ENCODE measurements around the gene ASPHD1. TPM values are rescaled to one million over a fixed set of nuclear protein-coding genes. Genes with fewer than 3 reads are reported as not detected.

Gene ASPHD1
- polyA plus RNA-seq, 3 donors, result not detected

GRCh38 chr16:29891525-29892457 is 8.5 kb upstream of the ASPHD1 start:
- Mint-ChIP-seq H3K36me3 (no peaks in the 10 kb centered on the region), H3K4me3 (no peak overlapping the region), H3K27ac (peak overlapping the region in 3 of 7 donors; percentile 15 to 40 (median 28)), H3K9me3 (peaks cover 0 to 2% (median 0%) of the 10 kb centered on the region in 7 donors), H3K4me1 (peaks cover 12% of the 10 kb centered on the region), H3K27me3 (ENCODE audit: low read depth in 3 of 3) (peaks cover 4 to 8% (median 4%) of the 10 kb centered on the region in 3 donors)
- Histone ChIP-seq H3K4me3 (replicated peaks in 1 of 3; ENCODE audit: low read depth in 2 of 3, low read length in 3 of 3) (no peak overlapping the region), H4K20me1 (ENCODE audit: insufficient read depth, low read length) (no peaks in the 10 kb centered on the region), H3K79me2 (ENCODE audit: insufficient read depth, low read length) (no peaks in the 10 kb centered on the region), H3K36me3 (replicated peaks in 1 of 2; ENCODE audit: control insufficient read depth in 1 of 2, insufficient read depth in 2 of 2, low read length in 2 of 2) (no peaks in the 10 kb centered on the region), H3K9me3 (replicated peaks in 1 of 2; ENCODE audit: control insufficient read depth in 1 of 2, insufficient read depth in 1 of 2, low read length in 2 of 2) (no peaks in the 10 kb centered on the region), H3K4me2 (replicated peaks; ENCODE audit: extremely low read depth, low read length, poor library complexity, severe bottlenecking) (no peak overlapping the region), H3K27me3 (ENCODE audit: control insufficient read depth in 2 of 2, insufficient read depth in 2 of 2, low read length in 2 of 2) (no peaks in the 10 kb centered on the region), H2AFZ (ENCODE audit: insufficient read depth, low read depth, low read length, poor library complexity, severe bottlenecking) (no peak overlapping the region), H3K4me1 (ENCODE audit: control insufficient read depth in 1 of 2, insufficient read depth in 2 of 2, low read length in 2 of 2) (peaks cover 12 to 16% of the 10 kb centered on the region in 2 donors), H3K9ac (ENCODE audit: insufficient read depth, low read length, poor library complexity, severe bottlenecking) (no peak overlapping the region), H3K27ac (ENCODE audit: low read depth in 1 of 2, low read length in 2 of 2) (no peak overlapping the region)
- peak; percentile 24 to 52 (median 42) for DNase-seq
- intact Hi-C loops (cut with micrococcal nuclease), result loop anchor here in 1 of 2 donors (2.0 kb wide), 1 partner anchor 57 kb away; no protein-coding TSS in a partner anchor
- 66% methylated on average over 7 of the region's 10 CpGs for WGBS (ENCODE audit: insufficient coverage)
- TF ChIP-seq CTCF (IDR thresholded peaks at IDR 0.05), result no peak

GRCh38 chr16:29892458-29892813 is 7.9 kb upstream of the ASPHD1 start:
- WGBS (ENCODE audit: insufficient coverage), result 100% methylated on average over 3 of the region's 6 CpGs
- Mint-ChIP-seq H3K4me1 (peaks cover 12% of the 10 kb centered on the region), H3K4me3 (no peak overlapping the region), H3K9me3 (peaks cover 0 to 2% (median 0%) of the 10 kb centered on the region in 7 donors), H3K36me3 (no peaks in the 10 kb centered on the region), H3K27ac (peak overlapping the region in 1 of 7 donors; percentile 28), H3K27me3 (ENCODE audit: low read depth in 3 of 3) (peaks cover 7 to 10% (median 8%) of the 10 kb centered on the region in 3 donors)
- H3K4me3 ChIP-seq (replicated peaks in 1 of 3; ENCODE audit: low read depth in 2 of 3, low read length in 3 of 3), result no peak overlapping the region
- no peak overlapping the region for H3K9ac ChIP-seq (ENCODE audit: insufficient read depth, low read length, poor library complexity, severe bottlenecking)
- H2AFZ ChIP-seq (ENCODE audit: insufficient read depth, low read depth, low read length, poor library complexity, severe bottlenecking), result no peak overlapping the region
- peaks cover 12 to 16% of the 10 kb centered on the region in 2 donors for H3K4me1 ChIP-seq (ENCODE audit: control insufficient read depth in 1 of 2, insufficient read depth in 2 of 2, low read length in 2 of 2)
- no peak overlapping the region for H3K4me2 ChIP-seq (replicated peaks; ENCODE audit: extremely low read depth, low read length, poor library complexity, severe bottlenecking)
- no peak for TF ChIP-seq CTCF (IDR thresholded peaks at IDR 0.05)
- no peaks in the 10 kb centered on the region for H4K20me1 ChIP-seq (ENCODE audit: insufficient read depth, low read length)
- H3K27me3 ChIP-seq (ENCODE audit: control insufficient read depth in 2 of 2, insufficient read depth in 2 of 2, low read length in 2 of 2), result peaks cover 0 to 3% of the 10 kb centered on the region in 2 donors
- H3K27ac ChIP-seq (ENCODE audit: low read depth in 1 of 2, low read length in 2 of 2), result no peak overlapping the region
- intact Hi-C loops (cut with micrococcal nuclease), result no loop called here
- no peaks in the 10 kb centered on the region for H3K79me2 ChIP-seq (ENCODE audit: insufficient read depth, low read length)
- H3K36me3 ChIP-seq (replicated peaks in 1 of 2; ENCODE audit: control insufficient read depth in 1 of 2, insufficient read depth in 2 of 2, low read length in 2 of 2), result no peaks in the 10 kb centered on the region
- no peak for DNase-seq
- no peaks in the 10 kb centered on the region for H3K9me3 ChIP-seq (replicated peaks in 1 of 2; ENCODE audit: control insufficient read depth in 1 of 2, insufficient read depth in 1 of 2, low read length in 2 of 2)

Data from CD14-positive monocyte (primary cell).